Colonic mucosa (tissue), 4 donors: ENCODE results near the gene SLC35C1. TPM values are rescaled to one million over a fixed set of nuclear protein-coding genes. Genes with fewer than 3 reads are reported as not detected.
"Not testable (repeated sequence)": the region's sequence is repeated elsewhere in the genome, so short reads cannot be mapped to it uniquely, and the experiment has no call there.

ENCODE experiments used
- DNase-seq: peaks from one replicate; pipeline ENCODE4 v3.0.0-alpha.2; 2020
- H3K27ac ChIP-seq: fragments of 200-600 bp; one replicate; pipeline ENCODE4 v1.8.0; 2021
- H3K27me3 ChIP-seq: fragments of 200-600 bp; one replicate; pipeline ENCODE4 v1.8.0; 2021
- H3K36me3 ChIP-seq: fragments of 200-600 bp; one replicate; pipeline ENCODE4 v1.8.0; 2021
- H3K4me1 ChIP-seq: fragments of 200-600 bp; one replicate; pipeline ENCODE4 v1.8.0; 2021; ENCODE audit warnings: mild to moderate bottlenecking
- H3K4me3 ChIP-seq: fragments of 200-600 bp; one replicate; pipeline ENCODE4 v1.8.0; 2021
- H3K9ac ChIP-seq, 2 donors: one replicate each; pipeline ENCODE4 v1.7.0; 2013; ENCODE audit warnings: control low read depth in 2 of 2, low read depth in 2 of 2, low read length in 2 of 2
- H3K9me3 ChIP-seq: fragments of 200-600 bp; one replicate; pipeline ENCODE4 v1.8.0; 2021
- intact Hi-C: fragments of 100-400 bp; cut with DNase I; formaldehyde crosslinking; loops from one replicate; pipeline ENCODE4 v1.14.1; 2022
- total RNA-seq, 2 donors: library from RNA; stranded (reverse); fragmentation: NEBNext Ultra II Directional in 1 of 2; extraction: Animal tissue kit (Norgen Biotek cat#: 25700) in 1 of 2; gene quantifications; one replicate each; pipeline ENCODE4 v1.2.1, GENCODE V29; 2021
- TF ChIP-seq, protein P1 (sequence below): fragments of 200-600 bp; IDR thresholded peaks from one replicate; pipeline ENCODE4 v1.8.0; 2022; ENCODE audit warnings: antibody characterized with exemption, mild to moderate bottlenecking
- donor health status: healthy.
- donor health status: DM: no; HTN: no; CAD: no.
- donor health status: DM: no; HTN: no; CAD: no.

SLC35C1 gene
- total RNA-seq, 2 donors from 2014 or later: 37.5 to 45.2 TPM

GRCh38 chr11:45818961-45819605, 14.1 kb downstream of the SLC35C1 start:
- no peaks in the 10 kb centered on the region for H3K9me3 ChIP-seq
- H3K4me1 ChIP-seq: no peaks in the 10 kb centered on the region
- H3K4me3 ChIP-seq: no peak overlapping the region
- no peak overlapping the region for H3K27ac ChIP-seq
- no peak for DNase-seq
- H3K9ac ChIP-seq: no peak overlapping the region
- intact Hi-C loops: no loop called here
- H3K27me3 ChIP-seq: no peaks in the 10 kb centered on the region
- no peaks in the 10 kb centered on the region for H3K36me3 ChIP-seq
- TF ChIP-seq, protein P1, sequence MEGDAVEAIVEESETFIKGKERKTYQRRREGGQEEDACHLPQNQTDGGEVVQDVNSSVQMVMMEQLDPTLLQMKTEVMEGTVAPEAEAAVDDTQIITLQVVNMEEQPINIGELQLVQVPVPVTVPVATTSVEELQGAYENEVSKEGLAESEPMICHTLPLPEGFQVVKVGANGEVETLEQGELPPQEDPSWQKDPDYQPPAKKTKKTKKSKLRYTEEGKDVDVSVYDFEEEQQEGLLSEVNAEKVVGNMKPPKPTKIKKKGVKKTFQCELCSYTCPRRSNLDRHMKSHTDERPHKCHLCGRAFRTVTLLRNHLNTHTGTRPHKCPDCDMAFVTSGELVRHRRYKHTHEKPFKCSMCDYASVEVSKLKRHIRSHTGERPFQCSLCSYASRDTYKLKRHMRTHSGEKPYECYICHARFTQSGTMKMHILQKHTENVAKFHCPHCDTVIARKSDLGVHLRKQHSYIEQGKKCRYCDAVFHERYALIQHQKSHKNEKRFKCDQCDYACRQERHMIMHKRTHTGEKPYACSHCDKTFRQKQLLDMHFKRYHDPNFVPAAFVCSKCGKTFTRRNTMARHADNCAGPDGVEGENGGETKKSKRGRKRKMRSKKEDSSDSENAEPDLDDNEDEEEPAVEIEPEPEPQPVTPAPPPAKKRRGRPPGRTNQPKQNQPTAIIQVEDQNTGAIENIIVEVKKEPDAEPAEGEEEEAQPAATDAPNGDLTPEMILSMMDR: no peak

DNA sequence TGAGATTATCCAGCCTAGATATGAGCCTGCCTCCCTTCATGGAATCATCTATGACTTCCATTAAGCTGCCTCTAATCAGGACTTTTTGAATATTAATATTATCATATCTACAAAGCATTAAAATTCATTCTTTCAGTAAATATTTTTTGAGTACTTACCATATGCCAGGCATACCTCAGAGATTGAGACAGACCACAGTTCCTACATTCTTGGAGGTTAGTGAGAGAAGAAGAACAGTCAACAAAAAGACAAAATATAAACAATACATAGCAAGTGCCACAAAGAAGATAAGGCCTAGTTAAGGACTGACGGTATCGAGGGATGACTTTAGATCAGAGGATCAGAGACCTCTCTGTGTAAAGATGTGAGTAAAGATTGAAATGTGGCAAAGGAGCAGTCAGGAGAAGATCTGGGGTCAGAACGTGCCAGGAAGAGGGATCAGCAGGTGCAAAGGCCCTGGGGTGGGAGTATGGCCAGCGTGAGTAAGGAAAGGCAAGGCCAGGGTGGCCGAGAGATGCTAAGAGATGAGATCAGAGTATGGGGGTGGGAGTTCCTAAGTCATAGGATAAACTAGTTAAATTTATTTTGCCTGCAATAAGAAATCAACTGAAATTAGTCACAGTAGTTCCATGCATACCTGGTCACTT, 15.4 kb downstream of the SLC35C1 start:
- no peak for DNase-seq
- Histone ChIP-seq H3K27me3 (no peaks in the 10 kb centered on the region), H3K9me3 (no peaks in the 10 kb centered on the region), H3K9ac (no peak overlapping the region), H3K4me1 (no peaks in the 10 kb centered on the region), H3K4me3 (no peak overlapping the region), H3K36me3 (no peaks in the 10 kb centered on the region), H3K27ac (no peak overlapping the region)
- TF ChIP-seq, protein P1: no peak
- intact Hi-C loops: no loop called here

GRCh38 chr11:45826492-45826891, 21.5 kb downstream of the SLC35C1 start:
- H3K4me1 ChIP-seq, H3K27me3 ChIP-seq, intact Hi-C loops, H3K27ac ChIP-seq, H3K9me3 ChIP-seq, H3K36me3 ChIP-seq, DNase-seq, H3K9ac ChIP-seq, H3K4me3 ChIP-seq: not testable (repeated sequence)

GRCh38 chr11:45827123-45827522, 22.2 kb downstream of the SLC35C1 start:
- no peaks in the 10 kb centered on the region for H3K4me1 ChIP-seq
- DNase-seq: no peak
- TF ChIP-seq, protein P1: no peak
- no peaks in the 10 kb centered on the region for H3K9me3 ChIP-seq
- no peaks in the 10 kb centered on the region for H3K36me3 ChIP-seq
- H3K27me3 ChIP-seq: no peaks in the 10 kb centered on the region
- no peak overlapping the region for H3K27ac ChIP-seq
- no peak overlapping the region for H3K9ac ChIP-seq
- intact Hi-C loops: no loop called here
- no peak overlapping the region for H3K4me3 ChIP-seq

DNA sequence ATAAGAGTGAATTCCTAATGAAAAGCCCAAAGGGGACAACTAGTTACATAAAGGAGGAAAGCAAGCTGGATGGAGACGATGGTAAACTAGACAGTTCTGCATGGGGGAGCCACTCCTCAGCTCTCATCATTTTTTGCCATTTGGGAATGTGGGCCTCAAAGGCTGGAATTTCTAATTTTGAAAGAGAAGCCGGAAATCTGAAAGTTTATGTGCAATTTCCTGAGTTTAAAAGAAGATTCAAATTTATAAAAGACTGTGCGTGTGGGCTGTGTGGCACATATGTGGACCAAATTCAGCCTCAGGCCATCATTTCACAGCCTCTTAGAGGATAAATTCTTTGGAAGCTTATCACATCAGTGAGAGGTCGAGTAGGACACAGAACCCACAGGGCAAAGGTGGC, 24.0 kb downstream of the SLC35C1 start:
- H3K36me3 ChIP-seq: no peaks in the 10 kb centered on the region
- H3K27me3 ChIP-seq: no peaks in the 10 kb centered on the region
- no peak overlapping the region for H3K4me3 ChIP-seq
- TF ChIP-seq, protein P1: no peak
- intact Hi-C loops: no loop called here
- H3K9ac ChIP-seq: no peak overlapping the region
- H3K27ac ChIP-seq: no peak overlapping the region
- no peak for DNase-seq
- no peaks in the 10 kb centered on the region for H3K9me3 ChIP-seq
- no peaks in the 10 kb centered on the region for H3K4me1 ChIP-seq

DNA sequence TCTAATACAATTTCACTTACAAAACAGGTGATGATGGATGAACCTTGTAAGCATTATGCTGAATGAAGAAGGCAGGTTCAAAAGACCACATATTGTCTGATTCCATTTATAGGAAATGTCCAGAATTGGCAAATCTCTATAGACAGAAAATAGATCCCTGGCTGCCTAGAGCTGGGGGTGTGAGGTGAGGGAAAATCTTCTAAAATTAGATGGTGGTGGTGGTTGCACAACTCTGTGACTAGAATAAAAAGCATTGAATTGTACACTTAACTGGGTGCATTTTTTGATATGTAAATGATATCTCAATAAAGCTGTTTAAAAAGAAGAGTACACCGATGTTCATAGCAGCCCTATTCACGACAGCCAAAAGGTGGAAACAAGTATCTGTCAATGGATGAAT, 25.6 kb downstream of the SLC35C1 start:
- Histone ChIP-seq H3K27me3 (no peaks in the 10 kb centered on the region), H3K4me1 (no peaks in the 10 kb centered on the region), H3K36me3 (no peaks in the 10 kb centered on the region), H3K9me3 (no peaks in the 10 kb centered on the region), H3K4me3 (no peak overlapping the region), H3K27ac (no peak overlapping the region), H3K9ac (no peak overlapping the region)
- DNase-seq: no peak
- TF ChIP-seq, protein P1: no peak
- intact Hi-C loops: no loop called here
